ENCODE results near the gene ZFYVE27.

GRCh38 chr10:97726636-97727178 is 10.2 kb upstream of the ZFYVE27 start:
- TF ChIP-seq CTCF (IDR thresholded peaks at IDR 0.05) (no peak), POLR2A (IDR thresholded peaks at IDR 0.05) (no peak)
